ENCODE results near the gene TTI1. TPM values are rescaled to one million over a fixed set of nuclear protein-coding genes. Genes with fewer than 3 reads are reported as not detected.

The TTI1 gene
- total RNA-seq, 1 experiment from 2014 or later = 26.6 TPM

DNA sequence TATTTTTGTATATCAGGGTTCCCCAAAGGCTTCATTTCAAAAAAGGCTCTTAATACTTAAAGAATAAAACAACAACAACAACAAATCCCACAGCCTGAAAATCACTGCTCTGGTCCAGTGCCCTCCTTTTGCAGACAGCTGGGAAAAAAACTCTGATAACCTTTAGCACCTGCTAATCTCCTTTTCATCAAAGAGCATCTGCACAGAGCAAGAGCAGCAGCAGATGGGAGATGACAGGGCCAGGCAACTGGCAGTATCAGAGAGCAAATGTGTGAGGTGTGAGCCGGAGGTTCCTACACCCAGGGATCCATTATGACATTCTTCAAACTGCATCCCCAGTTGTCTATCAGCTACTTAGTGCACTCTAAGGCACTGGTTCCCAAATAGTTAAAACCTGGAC lies 25.7 kb downstream of the TTI1 start:
- Histone ChIP-seq H3K27ac (ENCODE audit: low read length) (no peak overlapping the region), H3K4me1 (ENCODE audit: control insufficient read depth, insufficient read depth, low read length) (no peaks in the 10 kb centered on the region), H3K36me3 (ENCODE audit: control insufficient read depth, insufficient read depth, low read length) (peaks cover 8% of the 10 kb centered on the region), H3K4me3 (ENCODE audit: low read depth in 2 of 2, low read length in 2 of 2) (no peak overlapping the region), H3K9me3 (ENCODE audit: control insufficient read depth, insufficient read depth, low read depth, low read length) (no peaks in the 10 kb centered on the region), H3K27me3 (ENCODE audit: control insufficient read depth, insufficient read depth, low read length) (no peaks in the 10 kb centered on the region)
- ATAC-seq = no peak
- CTCF ChIA-PET = no interaction called here
- intact Hi-C loops (cut with micrococcal nuclease; ENCODE audit: unreplicated experiment) (no loop called here), in situ Hi-C loops (cut with HindIII; ENCODE audit: low pct_unique_long_range_greater_than_20kb, low sequenced_read_pairs) (no loop called here)
- POLR2A ChIA-PET = no interaction called here
- TF ChIP-seq POLR2AphosphoS5 (IDR thresholded peaks at IDR 0.05; ENCODE audit: low read depth, low read length) = no peak
- TF ChIP-seq, protein P1, sequence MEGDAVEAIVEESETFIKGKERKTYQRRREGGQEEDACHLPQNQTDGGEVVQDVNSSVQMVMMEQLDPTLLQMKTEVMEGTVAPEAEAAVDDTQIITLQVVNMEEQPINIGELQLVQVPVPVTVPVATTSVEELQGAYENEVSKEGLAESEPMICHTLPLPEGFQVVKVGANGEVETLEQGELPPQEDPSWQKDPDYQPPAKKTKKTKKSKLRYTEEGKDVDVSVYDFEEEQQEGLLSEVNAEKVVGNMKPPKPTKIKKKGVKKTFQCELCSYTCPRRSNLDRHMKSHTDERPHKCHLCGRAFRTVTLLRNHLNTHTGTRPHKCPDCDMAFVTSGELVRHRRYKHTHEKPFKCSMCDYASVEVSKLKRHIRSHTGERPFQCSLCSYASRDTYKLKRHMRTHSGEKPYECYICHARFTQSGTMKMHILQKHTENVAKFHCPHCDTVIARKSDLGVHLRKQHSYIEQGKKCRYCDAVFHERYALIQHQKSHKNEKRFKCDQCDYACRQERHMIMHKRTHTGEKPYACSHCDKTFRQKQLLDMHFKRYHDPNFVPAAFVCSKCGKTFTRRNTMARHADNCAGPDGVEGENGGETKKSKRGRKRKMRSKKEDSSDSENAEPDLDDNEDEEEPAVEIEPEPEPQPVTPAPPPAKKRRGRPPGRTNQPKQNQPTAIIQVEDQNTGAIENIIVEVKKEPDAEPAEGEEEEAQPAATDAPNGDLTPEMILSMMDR (IDR thresholded peaks at IDR 0.05) = no peak
- no peak for TF ChIP-seq TCF7L2 (IDR thresholded peaks at IDR 0.05; ENCODE audit: low read depth, low read length)
- TF ChIP-seq, protein P2, sequence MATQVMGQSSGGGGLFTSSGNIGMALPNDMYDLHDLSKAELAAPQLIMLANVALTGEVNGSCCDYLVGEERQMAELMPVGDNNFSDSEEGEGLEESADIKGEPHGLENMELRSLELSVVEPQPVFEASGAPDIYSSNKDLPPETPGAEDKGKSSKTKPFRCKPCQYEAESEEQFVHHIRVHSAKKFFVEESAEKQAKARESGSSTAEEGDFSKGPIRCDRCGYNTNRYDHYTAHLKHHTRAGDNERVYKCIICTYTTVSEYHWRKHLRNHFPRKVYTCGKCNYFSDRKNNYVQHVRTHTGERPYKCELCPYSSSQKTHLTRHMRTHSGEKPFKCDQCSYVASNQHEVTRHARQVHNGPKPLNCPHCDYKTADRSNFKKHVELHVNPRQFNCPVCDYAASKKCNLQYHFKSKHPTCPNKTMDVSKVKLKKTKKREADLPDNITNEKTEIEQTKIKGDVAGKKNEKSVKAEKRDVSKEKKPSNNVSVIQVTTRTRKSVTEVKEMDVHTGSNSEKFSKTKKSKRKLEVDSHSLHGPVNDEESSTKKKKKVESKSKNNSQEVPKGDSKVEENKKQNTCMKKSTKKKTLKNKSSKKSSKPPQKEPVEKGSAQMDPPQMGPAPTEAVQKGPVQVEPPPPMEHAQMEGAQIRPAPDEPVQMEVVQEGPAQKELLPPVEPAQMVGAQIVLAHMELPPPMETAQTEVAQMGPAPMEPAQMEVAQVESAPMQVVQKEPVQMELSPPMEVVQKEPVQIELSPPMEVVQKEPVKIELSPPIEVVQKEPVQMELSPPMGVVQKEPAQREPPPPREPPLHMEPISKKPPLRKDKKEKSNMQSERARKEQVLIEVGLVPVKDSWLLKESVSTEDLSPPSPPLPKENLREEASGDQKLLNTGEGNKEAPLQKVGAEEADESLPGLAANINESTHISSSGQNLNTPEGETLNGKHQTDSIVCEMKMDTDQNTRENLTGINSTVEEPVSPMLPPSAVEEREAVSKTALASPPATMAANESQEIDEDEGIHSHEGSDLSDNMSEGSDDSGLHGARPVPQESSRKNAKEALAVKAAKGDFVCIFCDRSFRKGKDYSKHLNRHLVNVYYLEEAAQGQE (IDR thresholded peaks at IDR 0.05; ENCODE audit: insufficient read depth in 1 of 2, low read depth in 2 of 2, low read length in 1 of 2) = no peak
- no peak for TF ChIP-seq SIN3A (IDR thresholded peaks at IDR 0.05; ENCODE audit: borderline replicate concordance, insufficient read depth, low read depth, low read length)
- BruUV-seq (replicated peaks) = no TSS peak
- no peak for DNase-seq (ENCODE audit: low read depth, low spot score)

GRCh38 chr20:38005903-38006302 lies 27.4 kb downstream of the TTI1 start:
- DNase-seq (ENCODE audit: low read depth, low spot score) (no peak), ATAC-seq (no peak)
- H3K4me3 ChIP-seq (ENCODE audit: low read depth in 2 of 2, low read length in 2 of 2) = no peak overlapping the region
- no peaks in the 10 kb centered on the region for H3K27me3 ChIP-seq (ENCODE audit: control insufficient read depth, insufficient read depth, low read length)
- H3K36me3 ChIP-seq (ENCODE audit: control insufficient read depth, insufficient read depth, low read length) = peaks cover 2% of the 10 kb centered on the region; the same call in 1 of the 2 replicates
- POLR2A ChIA-PET = no interaction called here
- no peaks in the 10 kb centered on the region for H3K4me1 ChIP-seq (ENCODE audit: control insufficient read depth, insufficient read depth, low read length)
- intact Hi-C loops (cut with micrococcal nuclease; ENCODE audit: unreplicated experiment) (no loop called here), in situ Hi-C loops (cut with HindIII; ENCODE audit: low pct_unique_long_range_greater_than_20kb, low sequenced_read_pairs) (no loop called here)
- CTCF ChIA-PET = no interaction called here
- H3K27ac ChIP-seq (ENCODE audit: low read length) = no peak overlapping the region
- H3K9me3 ChIP-seq (ENCODE audit: control insufficient read depth, insufficient read depth, low read depth, low read length) = no peaks in the 10 kb centered on the region
- TF ChIP-seq, protein P2 (IDR thresholded peaks at IDR 0.05; ENCODE audit: insufficient read depth in 1 of 2, low read depth in 2 of 2, low read length in 1 of 2) = no peak
- TF ChIP-seq, protein P1 (IDR thresholded peaks at IDR 0.05) = no peak
- TF ChIP-seq POLR2AphosphoS5 (IDR thresholded peaks at IDR 0.05; ENCODE audit: low read depth, low read length) = no peak
- no peak for TF ChIP-seq SIN3A (IDR thresholded peaks at IDR 0.05; ENCODE audit: borderline replicate concordance, insufficient read depth, low read depth, low read length)
- TF ChIP-seq TCF7L2 (IDR thresholded peaks at IDR 0.05; ENCODE audit: low read depth, low read length) = no peak
- BruUV-seq (replicated peaks) = no TSS peak

Measured in Panc1 (cell line).